Natural killer cell treated with Interleukin-12 subunit alpha and Interleukin-12 subunit beta and Interleukin-15 and Interleukin-18, amount 100 ng/mL, for 72 hours (primary cell): ENCODE data around the gene ZNF561. TPM values are rescaled to one million over a fixed set of nuclear protein-coding genes. Genes with fewer than 3 reads are reported as not detected.

Experiments used
- total RNA-seq, 2 donors: library from RNA; stranded (reverse); gene quantifications; one replicate each; pipeline ENCODE4 v1.2.3, GENCODE V29; 2022

Gene ZNF561
- total RNA-seq, 2 donors from 2014 or later: 31.3 to 32.5 TPM

Other genes with a start within 250 kb of the ZNF561 start
- 10 to 100 TPM; 39.9 to 40.5 TPM for gene ZNF266, start 185.7 kb downstream of the ZNF561 start, total RNA-seq
- gene ZNF560, start 122.6 kb downstream of the ZNF561 start, total RNA-seq: under 1 TPM in 1 of 2 donors, not detected in 1; 0.38 TPM
- 10 to 100 TPM; 12.7 to 17.9 TPM for gene ZNF426, start 82.6 kb downstream of the ZNF561 start, total RNA-seq
- gene ZNF121, start 36.7 kb downstream of the ZNF561 start, total RNA-seq: 10 to 100 TPM; 51.1 to 79.2 TPM
- gene ZNF562, start 53.9 kb upstream of the ZNF561 start, total RNA-seq: 10 to 100 TPM; 35.8 to 36.9 TPM
- 1 to 10 TPM; 5.7 to 8.3 TPM for gene ZNF846, start 147.5 kb upstream of the ZNF561 start, total RNA-seq
- gene FBXL12, start 197.8 kb upstream of the ZNF561 start, total RNA-seq: 10 to 100 TPM; 35.5 to 36.0 TPM
- gene UBL5, start 206.7 kb upstream of the ZNF561 start, total RNA-seq: 100 to 1,000 TPM; 260 to 346 TPM
- gene PIN1, start 214.1 kb upstream of the ZNF561 start, total RNA-seq: 10 to 100 TPM; 95.1 to 96.4 TPM